ENCODE measurements around the gene CHL1. TPM values are rescaled to one million over a fixed set of nuclear protein-coding genes. Genes with fewer than 3 reads are reported as not detected.

CHL1 gene
- total RNA-seq, 4 donors from 2014 or later = 10.4 to 41.5 (median 25.4) TPM

- in situ Hi-C loops (cut with MboI; ENCODE audit: low pct_ligation_motif_present in 1 of 4, low pct_unique_long_range_greater_than_20kb in 1 of 4, low sequenced_read_pairs in 3 of 4) = no loop called here
- H3K27ac ChIP-seq = no peak overlapping the region
- TF ChIP-seq EP300 (IDR thresholded peaks at IDR 0.05; ENCODE audit: low read depth) (no peak), POLR2AphosphoS5 (IDR thresholded peaks at IDR 0.05) (no peak), POLR2A (IDR thresholded peaks at IDR 0.05) (no peak), CTCF (IDR thresholded peaks at IDR 0.05) (no peak)
- H3K4me1 ChIP-seq = no peaks in the 10 kb centered on the region
- no peaks in the 10 kb centered on the region for H3K36me3 ChIP-seq
- no peaks in the 10 kb centered on the region for H3K9me3 ChIP-seq
- DNase-seq = no peak
- no peaks in the 10 kb centered on the region for H3K27me3 ChIP-seq
- no peak overlapping the region for H3K4me3 ChIP-seq
- intact Hi-C loops (cut with DNase I; ENCODE audit: low total_unique reads) = no loop called here
- WGBS, 2 donors (ENCODE audit: low coverage in 1 of 2) = 88 to 94% methylated on average over 2 of the region's 2 CpGs
These were observed 98.0 kb downstream of the CHL1 start for GRCh38 chr3:294581-294980.

GRCh38 chr3:295166-295565 is 98.6 kb downstream of the CHL1 start:
- Histone ChIP-seq H3K27ac (no peak overlapping the region), H3K9me3 (no peaks in the 10 kb centered on the region), H3K27me3 (no peaks in the 10 kb centered on the region), H3K36me3 (no peaks in the 10 kb centered on the region), H3K4me3 (no peak overlapping the region), H3K4me1 (no peaks in the 10 kb centered on the region)
- no peak for DNase-seq
- WGBS, 2 donors (ENCODE audit: low coverage in 1 of 2) = 40 to 54% methylated on average over 3 of the region's 3 CpGs
- in situ Hi-C loops (cut with MboI; ENCODE audit: low pct_ligation_motif_present in 1 of 4, low pct_unique_long_range_greater_than_20kb in 1 of 4, low sequenced_read_pairs in 3 of 4) = no loop called here
- intact Hi-C loops (cut with DNase I; ENCODE audit: low total_unique reads) = no loop called here
- TF ChIP-seq CTCF (IDR thresholded peaks at IDR 0.05) (no peak), POLR2A (IDR thresholded peaks at IDR 0.05) (no peak), POLR2AphosphoS5 (IDR thresholded peaks at IDR 0.05) (no peak), EP300 (IDR thresholded peaks at IDR 0.05; ENCODE audit: low read depth) (no peak)

GRCh38 chr3:297585-297984 is 101.0 kb downstream of the CHL1 start:
- no peak for DNase-seq
- no peak overlapping the region for H3K4me3 ChIP-seq
- no peaks in the 10 kb centered on the region for H3K27me3 ChIP-seq
- H3K27ac ChIP-seq = no peak overlapping the region
- TF ChIP-seq EP300 (IDR thresholded peaks at IDR 0.05; ENCODE audit: low read depth) (no peak), CTCF (IDR thresholded peaks at IDR 0.05) (no peak), POLR2A (IDR thresholded peaks at IDR 0.05) (no peak), POLR2AphosphoS5 (IDR thresholded peaks at IDR 0.05) (no peak)
- intact Hi-C loops (cut with DNase I; ENCODE audit: low total_unique reads) = no loop called here
- no peaks in the 10 kb centered on the region for H3K36me3 ChIP-seq
- 70 to 88% methylated on average over 2 to 3 of the region's 3 CpGs for WGBS, 2 donors (ENCODE audit: low coverage in 1 of 2)
- no peaks in the 10 kb centered on the region for H3K9me3 ChIP-seq
- H3K4me1 ChIP-seq = no peaks in the 10 kb centered on the region
- in situ Hi-C loops (cut with MboI; ENCODE audit: low pct_ligation_motif_present in 1 of 4, low pct_unique_long_range_greater_than_20kb in 1 of 4, low sequenced_read_pairs in 3 of 4) = no loop called here

GRCh38 chr3:299590-300301 is 103.2 kb downstream of the CHL1 start:
- no peak for DNase-seq
- WGBS, 2 donors (ENCODE audit: low coverage in 1 of 2) = 64 to 65% methylated on average over 5 of the region's 5 CpGs
- no peak overlapping the region for H3K4me3 ChIP-seq
- no peaks in the 10 kb centered on the region for H3K4me1 ChIP-seq
- intact Hi-C loops (cut with DNase I; ENCODE audit: low total_unique reads) (no loop called here), in situ Hi-C loops (cut with MboI; ENCODE audit: low pct_ligation_motif_present in 1 of 4, low pct_unique_long_range_greater_than_20kb in 1 of 4, low sequenced_read_pairs in 3 of 4) (no loop called here)
- H3K27ac ChIP-seq = no peak overlapping the region
- H3K27me3 ChIP-seq = no peaks in the 10 kb centered on the region
- TF ChIP-seq POLR2A (IDR thresholded peaks at IDR 0.05) (no peak), EP300 (IDR thresholded peaks at IDR 0.05; ENCODE audit: low read depth) (no peak), CTCF (IDR thresholded peaks at IDR 0.05) (no peak), POLR2AphosphoS5 (IDR thresholded peaks at IDR 0.05) (no peak)
- no peaks in the 10 kb centered on the region for H3K9me3 ChIP-seq
- H3K36me3 ChIP-seq = no peaks in the 10 kb centered on the region

Data from transverse colon (tissue), 4 donors.